Inflammatory macrophage treated with lipopolysaccharide for 4 hours (primary cell): ENCODE measurements around the gene PPFIA1.
"Not testable (repeated sequence)": the region's sequence is repeated elsewhere in the genome, so short reads cannot be mapped to it uniquely, and the experiment has no call there.

Source experiments
- DNase-seq: peaks from one replicate; pipeline ENCODE4 v3.0.0-alpha.2; 2020

Gene PPFIA1

GRCh38 chr11:70364178-70364577 lies 93.7 kb downstream of the PPFIA1 start:
- DNase-seq: no peak

- no peak for DNase-seq
These were observed 94.5 kb downstream of the PPFIA1 start for GRCh38 chr11:70364745-70365543.

- DNase-seq: no peak
These were observed 95.0 kb downstream of the PPFIA1 start for GRCh38 chr11:70365544-70365927.

GRCh38 chr11:70367071-70367470 lies 96.6 kb downstream of the PPFIA1 start:
- no peak for DNase-seq

GRCh38 chr11:70368961-70369360 lies 98.5 kb downstream of the PPFIA1 start:
- no peak for DNase-seq

- no peak for DNase-seq
These were observed 100.8 kb downstream of the PPFIA1 start for GRCh38 chr11:70371241-70371640.

GRCh38 chr11:70372076-70372475 lies 101.6 kb downstream of the PPFIA1 start:
- DNase-seq: no peak

GRCh38 chr11:70376621-70377020 lies 106.1 kb downstream of the PPFIA1 start:
- no peak for DNase-seq

GRCh38 chr11:70377645-70378044 lies 107.2 kb downstream of the PPFIA1 start:
- DNase-seq: no peak

GRCh38 chr11:70378506-70379134 lies 108.1 kb downstream of the PPFIA1 start:
- no peak for DNase-seq

GRCh38 chr11:70381350-70381749 lies 110.9 kb downstream of the PPFIA1 start:
- no peak for DNase-seq

GRCh38 chr11:70381872-70382861 lies 111.7 kb downstream of the PPFIA1 start:
- no peak for DNase-seq

GRCh38 chr11:70383664-70384565 lies 113.4 kb downstream of the PPFIA1 start:
- DNase-seq: no peak

GRCh38 chr11:70384566-70385152 lies 114.2 kb downstream of the PPFIA1 start:
- no peak for DNase-seq

- DNase-seq: no peak
These were observed 117.1 kb downstream of the PPFIA1 start for GRCh38 chr11:70387564-70387963.

- no peak for DNase-seq
These were observed 118.7 kb downstream of the PPFIA1 start for GRCh38 chr11:70389201-70389600.

- not testable (repeated sequence) for DNase-seq
These were observed 120.4 kb downstream of the PPFIA1 start for GRCh38 chr11:70390882-70391281.

GRCh38 chr11:70394211-70394950 lies 123.9 kb downstream of the PPFIA1 start:
- DNase-seq: no peak

GRCh38 chr11:70397336-70397982 lies 127.0 kb downstream of the PPFIA1 start:
- DNase-seq: peak; percentile 8
